H4 (cell line): ENCODE results near the gene NCF2. TPM values are rescaled to one million over a fixed set of nuclear protein-coding genes. Genes with fewer than 3 reads are reported as not detected.

ENCODE experiments used
- DNase-seq: peaks from one replicate; pipeline ENCODE4 v3.0.0-alpha.2; 2015; ENCODE audit warnings: low spot score
- total RNA-seq: library from RNA; depleted of rRNA; stranded (reverse); fragments of >200 nt; shearing (Covaris generic); gene quantifications from 2 replicates; pipeline ENCODE4 v1.2.3, GENCODE V29; 2014

The NCF2 gene
- total RNA-seq, 1 experiment from 2014 or later = 10.2 TPM

DNA sequence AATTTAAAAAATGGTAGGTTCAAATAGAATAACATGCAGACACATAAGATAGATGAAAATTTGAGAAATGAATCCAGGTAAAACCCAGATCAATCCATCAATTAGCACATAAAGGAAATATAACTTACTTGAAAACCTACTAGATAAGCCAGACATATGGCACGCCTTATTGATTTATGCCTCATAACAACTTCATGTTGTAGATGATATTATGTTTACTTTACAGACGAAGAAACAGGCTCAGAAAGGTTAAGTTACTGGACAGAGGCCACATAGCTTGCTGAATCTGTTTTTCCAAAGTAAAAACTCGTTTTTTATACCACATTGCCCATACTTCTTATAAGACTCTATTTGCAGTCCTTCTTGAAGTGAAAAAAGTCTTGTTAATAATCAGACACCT lies 22.1 kb upstream of the NCF2 start:
- no peak for DNase-seq

DNA sequence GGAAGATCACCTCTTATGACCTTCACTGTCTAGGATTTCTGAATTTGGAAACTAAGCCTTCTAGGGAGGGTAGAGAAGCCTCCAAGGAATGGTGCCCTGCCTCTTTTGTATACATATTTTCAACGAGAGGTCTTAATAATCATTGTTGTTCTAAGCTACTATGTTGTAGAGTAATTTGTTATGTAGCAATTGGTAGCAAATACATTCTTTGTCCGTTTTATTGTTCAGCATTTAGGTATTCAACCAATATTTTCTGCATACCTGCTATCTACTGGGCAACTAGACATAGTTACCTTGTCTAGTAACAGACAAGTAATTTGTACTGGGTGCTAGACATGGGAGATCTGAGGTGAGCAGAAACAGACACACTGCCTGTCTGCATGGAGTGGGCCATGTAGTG lies 20.8 kb upstream of the NCF2 start:
- no peak for DNase-seq

DNA sequence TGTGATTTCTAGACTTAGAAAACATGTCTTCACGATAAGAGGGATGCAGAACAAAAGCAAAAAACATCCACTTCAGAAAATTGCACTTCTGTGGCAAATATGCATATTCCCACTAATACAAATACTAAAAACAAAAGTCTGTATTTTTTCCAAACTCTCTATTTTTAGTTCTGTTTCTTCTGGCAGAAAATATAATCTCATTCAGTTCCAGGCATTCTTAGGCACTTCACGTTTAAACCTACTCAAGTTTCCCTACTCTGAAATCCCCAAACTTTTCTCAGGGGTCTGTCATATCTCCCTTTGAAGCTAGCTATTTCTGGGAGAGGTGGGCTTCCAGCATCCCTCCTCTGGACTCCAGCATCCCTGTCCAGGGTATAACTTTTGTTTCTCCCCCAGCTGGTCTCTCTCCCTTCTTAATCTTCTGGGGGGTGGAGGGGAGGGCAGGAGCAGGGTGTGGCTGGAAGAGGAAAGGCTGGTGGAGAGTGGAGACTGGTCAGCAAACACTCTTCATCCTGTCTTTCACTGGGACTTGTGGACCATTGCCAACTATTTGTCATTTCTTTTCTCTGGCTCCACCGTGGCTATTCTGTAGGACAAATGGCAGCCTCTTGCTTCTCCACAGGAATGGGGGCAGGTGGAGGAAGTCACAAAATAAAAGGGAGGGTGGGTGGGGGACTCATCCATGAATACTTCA lies 19.6 kb upstream of the NCF2 start:
- DNase-seq = no peak

DNA sequence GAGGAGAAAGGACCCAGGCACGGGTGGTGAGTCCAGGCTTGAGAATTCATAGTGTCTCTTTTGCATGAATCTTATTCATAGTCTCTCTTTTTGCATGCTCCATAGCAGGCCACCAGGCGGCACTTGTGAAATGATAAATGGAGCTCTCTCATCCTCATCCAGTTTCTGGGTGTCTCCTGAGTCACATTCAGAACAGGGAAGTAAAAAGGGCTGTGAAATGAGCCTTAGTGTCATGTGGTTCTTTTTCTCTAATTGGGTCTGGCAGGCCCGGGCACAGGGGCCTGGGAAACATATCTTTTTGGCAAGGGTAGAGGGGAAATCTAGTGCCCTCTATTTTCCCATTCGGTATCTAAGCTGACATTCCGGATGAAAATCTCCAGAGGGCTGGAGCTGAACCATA lies 19.1 kb upstream of the NCF2 start:
- DNase-seq = no peak

DNA sequence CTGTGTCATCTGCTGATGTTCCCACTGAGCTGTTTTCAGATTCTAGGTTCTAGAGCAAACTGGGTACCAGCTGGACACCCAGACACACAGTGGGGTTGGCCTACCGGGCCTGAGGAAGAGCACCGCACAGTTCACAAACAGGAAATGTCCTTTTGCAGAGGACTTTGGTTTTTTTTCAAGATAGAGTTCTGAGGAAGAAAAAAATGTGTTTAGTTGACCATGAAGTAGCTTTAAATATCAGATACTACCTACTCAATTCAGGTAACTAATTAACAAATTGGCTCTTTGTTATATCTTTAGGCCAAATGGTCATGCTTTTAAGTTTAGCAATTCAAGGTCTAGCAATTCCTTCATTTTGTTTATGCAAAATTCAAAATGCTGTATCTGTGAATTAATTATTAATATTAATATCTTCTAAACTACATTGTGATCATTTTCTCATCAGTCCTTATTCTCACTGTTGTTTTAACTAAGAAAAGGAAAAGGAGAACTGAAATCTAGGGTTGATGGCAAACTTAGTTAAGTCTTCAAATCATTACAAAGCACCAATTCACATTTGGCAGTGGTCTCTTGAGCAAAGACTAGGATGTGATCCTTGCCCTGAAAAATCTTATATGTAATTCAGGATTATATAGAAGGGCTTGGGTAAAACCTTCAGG lies 17.2 kb upstream of the NCF2 start:
- no peak for DNase-seq

DNA sequence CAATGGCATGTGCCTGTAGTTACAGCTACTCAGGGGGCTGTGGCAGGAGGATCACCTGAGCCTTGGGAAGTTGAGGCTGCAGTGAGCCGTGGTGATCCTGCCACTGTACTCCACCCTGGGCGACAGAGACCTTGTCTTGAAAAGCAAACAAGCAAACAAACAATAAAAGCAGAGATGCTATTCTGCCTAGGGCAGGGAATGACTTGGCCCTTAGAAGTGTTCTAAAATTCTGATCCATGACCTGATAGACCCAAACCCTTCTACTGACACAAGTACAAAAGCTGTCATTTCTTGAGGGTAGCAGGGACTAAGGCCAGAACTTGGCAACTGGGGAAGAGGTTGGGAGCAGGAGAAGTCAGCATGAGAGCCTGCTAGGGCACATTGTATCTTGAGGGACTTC lies 15.6 kb upstream of the NCF2 start:
- DNase-seq = no peak

DNA sequence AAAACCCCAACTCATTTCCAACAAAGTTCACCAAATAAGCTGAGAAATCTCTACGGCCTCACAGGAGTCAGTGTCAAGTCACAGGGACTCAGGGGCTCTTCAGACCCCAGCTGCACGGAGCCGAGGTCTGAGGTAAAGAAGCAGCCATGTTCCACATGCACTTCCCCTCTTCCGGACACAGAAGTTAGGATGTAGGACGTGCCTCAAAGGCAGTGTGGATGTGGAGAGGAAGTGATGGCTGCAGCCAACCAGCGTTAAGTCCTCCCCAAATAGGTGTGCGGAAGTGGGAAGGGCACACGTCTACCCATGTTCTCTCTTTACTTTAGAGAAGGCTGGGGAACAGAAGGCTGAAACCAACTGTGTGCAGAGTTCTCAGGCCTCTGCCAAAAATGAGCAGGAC lies 14.6 kb upstream of the NCF2 start:
- DNase-seq = no peak

DNA sequence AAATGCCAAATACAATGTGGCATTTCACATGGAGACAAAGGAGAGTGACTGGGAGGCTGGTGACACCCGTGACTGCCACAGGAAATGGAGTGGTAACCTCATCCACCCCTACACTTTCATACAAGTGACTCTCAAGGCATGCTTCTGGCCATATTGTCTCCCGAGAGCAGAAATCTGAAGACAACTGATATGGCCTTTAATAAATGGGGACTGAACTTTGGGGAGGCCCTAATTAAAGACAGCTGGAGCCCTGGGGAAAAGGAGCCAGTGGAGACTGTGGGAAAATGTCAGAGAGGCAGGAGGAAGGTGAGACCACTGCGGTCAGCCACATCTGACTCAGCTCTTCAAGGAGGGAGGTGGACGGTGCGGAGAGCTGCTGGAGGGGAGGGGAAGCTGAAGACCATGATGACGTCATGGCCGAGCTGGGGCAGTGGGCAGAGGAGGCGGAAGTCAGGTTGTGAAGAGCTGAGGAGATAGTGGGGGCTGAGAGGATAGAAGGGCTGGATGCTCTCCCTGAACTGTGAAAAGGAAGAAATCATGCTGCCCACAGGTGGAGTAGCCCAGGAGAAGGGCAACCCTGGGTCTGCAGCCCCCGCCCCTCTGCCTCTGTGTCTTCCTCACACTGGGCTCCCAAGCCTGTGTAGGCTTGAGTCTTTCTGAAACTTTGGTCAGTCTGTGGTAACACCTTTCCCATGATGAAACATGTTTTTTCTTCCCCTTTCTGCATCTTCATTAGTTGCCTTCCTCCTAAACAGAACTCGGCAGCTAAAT lies 14.0 kb upstream of the NCF2 start:
- DNase-seq = peak; percentile 92

DNA sequence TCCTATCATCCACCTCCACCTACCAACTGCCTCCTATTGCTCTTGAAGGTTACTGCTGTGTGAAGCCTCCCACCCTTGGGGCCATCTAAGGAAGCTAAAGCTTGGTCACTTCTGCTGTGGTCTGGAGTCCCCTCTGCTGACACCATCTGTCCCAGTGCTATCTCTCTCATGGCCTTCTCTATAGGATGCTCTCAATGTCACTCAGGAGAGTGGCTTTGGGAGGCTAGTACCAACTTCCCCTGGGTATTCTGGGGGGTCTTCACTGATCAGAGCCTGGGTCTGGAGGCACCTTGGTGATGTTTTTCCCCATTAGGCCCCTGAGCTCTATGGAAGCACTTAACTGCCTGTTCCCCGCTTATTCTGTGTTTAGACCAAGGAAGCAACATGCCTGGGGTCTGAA lies 12.3 kb upstream of the NCF2 start:
- no peak for DNase-seq

DNA sequence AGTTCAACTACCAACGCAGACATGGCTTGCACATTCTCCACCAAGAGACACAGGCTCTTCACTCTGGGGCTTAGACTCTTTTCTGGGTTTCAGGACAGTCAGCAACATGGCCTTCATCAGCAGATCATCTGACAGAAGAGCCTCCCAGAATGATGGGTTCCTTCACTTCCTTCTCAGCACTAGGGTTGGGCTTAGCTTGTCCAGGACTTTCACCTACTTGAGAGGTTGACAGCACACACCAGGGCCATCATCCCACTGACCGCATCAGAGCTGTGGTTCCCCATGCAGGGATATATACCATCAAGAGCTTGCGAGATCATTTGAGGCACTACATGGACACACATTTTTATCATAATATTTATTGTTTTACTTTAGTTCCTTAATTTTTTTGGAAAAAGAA lies 10.4 kb upstream of the NCF2 start:
- no peak for DNase-seq

DNA sequence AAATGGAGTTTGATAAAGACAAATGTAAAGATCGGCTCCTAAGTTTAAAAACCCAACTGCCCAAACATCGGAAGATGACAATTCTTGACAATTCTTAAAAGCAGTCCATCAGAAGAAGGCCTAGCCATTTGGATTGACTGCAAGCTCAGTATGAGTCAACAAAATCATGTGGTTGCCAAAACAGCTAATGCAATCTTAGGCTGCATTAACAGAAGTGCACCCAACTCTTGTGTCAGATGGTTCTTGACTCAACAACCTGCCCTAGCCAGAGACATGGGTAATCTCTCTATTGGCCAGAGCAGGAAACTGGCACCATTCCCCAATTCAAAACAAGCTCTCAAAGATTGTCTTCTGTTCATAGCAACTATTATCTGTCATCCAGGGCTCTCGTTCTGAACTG lies 9.9 kb upstream of the NCF2 start:
- DNase-seq = peak; percentile 31

DNA sequence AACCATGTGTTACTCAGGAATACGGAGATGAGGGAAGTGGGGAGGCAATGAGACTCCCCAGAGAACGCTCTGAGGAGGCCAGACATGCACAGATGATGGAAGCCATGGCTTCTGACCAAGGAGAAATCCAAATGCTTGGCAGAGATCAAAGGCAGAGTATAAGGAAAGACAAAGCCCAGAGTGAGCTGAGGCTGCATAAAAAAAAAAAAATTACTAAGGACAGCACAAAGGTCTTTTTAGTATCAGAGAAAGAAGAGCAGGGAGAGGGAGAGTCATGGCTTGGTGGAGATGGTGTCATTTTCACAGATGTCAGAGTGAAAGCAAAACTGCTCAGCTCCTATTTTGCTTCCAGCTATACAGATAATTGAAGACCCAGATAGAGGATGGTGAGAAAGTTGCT lies 8.1 kb upstream of the NCF2 start:
- DNase-seq = no peak

DNA sequence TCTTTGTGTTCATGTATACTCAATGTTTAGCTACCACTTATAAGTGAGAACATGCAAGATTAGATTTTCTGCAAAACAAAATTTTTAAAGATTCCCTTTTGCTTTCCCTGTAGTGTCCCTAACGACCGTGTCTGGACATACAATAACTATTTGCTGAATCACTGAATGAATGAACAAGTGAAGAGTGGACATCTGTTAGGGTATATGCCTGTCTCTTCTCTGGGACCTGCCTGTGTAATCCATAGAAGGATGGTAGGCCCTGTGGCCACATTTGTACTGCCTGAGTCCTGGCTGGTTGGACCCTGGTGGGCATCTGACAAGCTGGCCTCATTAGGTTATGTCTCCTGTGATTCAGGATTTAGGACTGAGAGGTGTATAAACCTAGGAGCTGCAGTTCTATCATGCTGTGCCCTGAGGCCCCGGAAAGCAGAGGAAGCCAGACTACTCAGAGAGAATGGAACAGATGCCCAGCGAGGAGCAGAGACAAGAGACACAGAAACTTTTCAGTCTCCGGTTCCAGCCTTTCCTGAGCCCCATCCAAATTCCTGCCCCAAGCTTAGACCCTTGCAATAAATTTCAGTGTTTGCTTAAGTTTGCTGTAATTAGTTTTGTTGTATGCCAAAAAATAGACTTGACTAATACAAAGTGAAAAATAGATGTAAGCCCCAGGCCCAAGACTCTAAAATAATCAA lies 7.5 kb upstream of the NCF2 start:
- DNase-seq = no peak

DNA sequence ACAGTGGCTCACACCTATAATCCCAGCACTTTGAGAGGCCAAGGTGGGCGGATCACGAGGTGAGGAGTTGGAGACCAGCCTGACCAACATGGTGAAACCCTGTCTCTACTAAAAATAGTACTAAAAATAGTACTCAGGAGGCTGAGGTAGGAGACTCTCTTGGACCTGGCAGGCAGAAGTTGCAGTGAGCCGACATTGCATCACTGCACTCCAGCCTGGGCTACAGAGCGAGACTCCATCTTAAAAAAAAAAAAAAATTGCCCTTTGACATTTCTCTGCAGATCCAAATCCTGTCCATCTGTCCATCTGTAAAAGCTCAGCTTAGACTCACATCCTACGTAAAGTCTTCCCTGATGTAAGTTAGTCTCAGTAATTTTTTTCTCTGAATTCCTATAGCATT lies 6.2 kb upstream of the NCF2 start:
- no peak for DNase-seq

DNA sequence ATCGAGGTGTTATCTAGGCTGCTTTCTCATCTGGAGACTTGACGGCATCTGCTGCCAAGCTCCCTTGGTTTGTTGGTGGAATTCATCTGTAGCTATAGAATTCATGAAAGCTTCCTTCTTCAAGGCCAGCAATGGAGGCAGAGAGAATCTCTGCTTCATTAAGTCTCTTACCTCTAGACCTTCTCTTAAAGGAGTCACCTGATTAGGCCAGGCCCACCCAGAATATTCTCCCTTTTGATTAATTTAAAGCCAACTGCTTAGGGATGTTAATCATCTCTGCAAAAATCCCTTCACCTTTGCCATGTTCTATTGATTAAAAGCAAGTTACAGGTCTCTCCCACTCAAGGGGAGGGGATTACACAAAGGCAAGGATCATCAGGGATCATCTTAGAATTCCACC lies 5.3 kb upstream of the NCF2 start:
- DNase-seq = no peak

DNA sequence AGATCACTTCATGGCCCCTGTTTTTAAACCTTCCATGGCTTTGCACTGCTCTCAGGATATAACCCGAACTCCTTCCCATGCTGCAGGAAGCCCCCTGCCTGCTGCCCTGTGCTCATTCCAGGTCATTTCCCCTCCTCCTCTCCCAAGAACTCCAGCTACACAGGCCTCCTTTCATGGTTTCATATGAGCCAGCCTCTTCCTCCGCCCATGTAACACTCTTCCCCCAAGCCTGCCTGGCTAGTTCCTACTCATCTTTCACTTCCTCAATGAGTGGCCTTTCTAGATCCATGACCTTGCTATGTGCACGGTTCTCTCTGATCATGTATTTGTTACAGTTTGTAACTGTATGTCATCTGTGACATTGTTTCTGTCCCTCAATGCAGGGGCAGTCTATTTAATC lies 3.1 kb upstream of the NCF2 start:
- DNase-seq = no peak

DNA sequence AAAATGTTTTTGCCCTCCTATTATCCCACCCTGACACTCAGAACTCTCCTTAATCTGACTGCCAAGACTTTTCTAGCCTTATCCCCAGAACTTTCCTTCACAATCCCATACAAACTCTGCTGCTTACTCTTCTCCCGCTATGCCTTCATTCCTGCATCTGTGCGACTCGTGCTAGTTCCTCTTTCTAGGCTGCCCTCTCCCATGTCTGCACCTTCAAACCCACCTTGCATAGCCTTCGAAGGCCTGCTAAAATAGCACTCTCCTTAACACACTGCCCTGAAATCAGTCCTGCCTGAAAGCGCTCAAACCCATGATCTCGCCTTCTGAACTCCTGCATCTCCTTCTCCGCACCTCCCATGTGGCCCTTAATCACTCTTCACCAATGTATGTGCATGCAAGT lies 2.5 kb upstream of the NCF2 start:
- DNase-seq = no peak

DNA sequence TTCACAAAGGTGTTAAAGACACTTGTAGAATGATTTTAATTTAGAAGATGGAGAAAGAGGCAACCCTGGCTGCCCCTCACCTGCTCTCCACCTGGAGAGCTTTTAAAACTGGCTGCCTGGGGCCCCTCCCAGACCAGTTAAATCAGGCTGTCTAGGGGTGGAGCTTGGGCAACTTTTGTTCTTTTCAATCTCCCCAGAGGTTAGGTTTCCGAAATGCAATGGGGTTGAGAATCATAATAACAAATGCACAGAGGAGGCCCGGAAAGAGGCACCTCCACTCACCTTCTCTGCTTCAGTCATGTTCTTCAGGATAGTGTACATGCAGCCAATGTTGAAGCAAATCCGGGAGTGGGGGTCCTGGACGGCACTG lies 400 bp downstream of the NCF2 start:
- DNase-seq = no peak

DNA sequence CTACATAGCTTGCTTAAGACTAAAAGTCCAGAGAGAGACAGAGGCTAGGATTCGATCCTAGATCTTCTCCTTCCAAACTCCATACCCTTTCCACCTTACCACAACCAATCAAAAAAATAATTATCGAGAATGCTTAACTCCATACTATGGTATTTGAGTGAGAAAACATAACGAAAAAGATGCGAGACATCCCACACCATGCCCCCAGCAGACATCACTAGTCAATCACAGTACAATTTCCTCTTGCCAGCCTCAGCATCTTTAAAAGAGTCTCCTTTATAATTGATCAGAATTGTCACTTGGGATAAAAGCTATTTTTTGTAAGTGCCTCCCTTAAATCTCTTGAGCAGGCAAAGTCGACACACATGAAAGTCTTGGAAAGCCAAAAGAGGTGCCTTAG lies 875 bp downstream of the NCF2 start:
- DNase-seq = no peak

DNA sequence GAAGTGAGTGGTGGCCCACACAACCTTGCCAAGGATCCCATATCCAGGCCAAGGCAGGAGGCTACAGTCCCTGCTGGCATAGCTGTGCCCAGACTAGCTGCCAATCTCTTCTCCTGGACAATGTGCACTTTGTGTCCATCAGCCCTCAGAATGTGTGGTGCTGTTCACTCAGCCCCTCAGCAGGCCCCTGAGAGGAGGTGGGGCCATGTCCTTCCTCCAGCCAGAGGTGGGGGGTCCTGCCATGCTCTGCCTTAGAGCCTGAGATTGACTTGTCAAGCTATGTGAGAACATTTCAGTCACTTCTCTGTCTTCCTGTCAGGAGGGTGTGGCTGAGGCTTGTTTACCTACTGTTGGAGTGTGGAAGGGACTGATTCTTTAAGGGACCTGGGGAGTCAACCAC lies 1.4 kb downstream of the NCF2 start:
- no peak for DNase-seq

DNA sequence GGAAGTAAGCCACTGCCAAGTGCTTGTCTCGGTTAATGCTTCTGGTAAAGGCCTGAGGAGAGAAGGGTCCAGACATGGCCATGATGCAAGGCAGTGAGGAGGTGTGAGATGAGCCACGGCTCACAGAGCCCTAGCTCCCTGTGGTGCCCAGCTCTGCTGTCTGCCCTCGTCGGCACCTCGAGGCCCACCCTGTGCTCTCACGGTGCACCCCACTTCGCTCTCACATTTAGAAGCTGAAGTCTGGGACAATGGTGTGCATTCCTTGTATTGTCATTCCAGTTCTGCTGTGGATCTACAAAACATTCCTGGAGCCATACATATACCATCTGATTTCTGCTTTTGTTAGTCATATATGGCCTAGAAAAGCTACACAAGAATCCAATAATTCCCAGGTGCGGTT lies 3.3 kb downstream of the NCF2 start:
- no peak for DNase-seq

DNA sequence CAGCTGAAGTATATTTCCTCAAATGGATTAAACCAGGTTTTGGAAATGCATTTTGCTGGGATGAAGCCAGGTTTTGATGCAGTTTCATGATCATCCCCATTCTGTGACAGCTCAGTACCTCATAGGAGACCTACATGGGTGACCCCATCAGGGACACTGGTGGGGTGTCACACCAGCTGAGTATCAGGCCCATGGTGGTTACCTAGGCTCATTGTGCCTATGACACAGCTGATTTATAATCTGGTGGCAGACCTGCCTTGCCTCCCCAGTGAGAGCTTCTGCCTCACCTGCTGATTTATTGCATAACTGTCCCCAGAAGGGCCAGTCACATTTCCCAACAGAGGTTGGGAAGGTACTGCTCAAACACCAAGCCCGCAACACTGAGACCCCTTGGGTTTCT lies 3.8 kb downstream of the NCF2 start:
- no peak for DNase-seq

DNA sequence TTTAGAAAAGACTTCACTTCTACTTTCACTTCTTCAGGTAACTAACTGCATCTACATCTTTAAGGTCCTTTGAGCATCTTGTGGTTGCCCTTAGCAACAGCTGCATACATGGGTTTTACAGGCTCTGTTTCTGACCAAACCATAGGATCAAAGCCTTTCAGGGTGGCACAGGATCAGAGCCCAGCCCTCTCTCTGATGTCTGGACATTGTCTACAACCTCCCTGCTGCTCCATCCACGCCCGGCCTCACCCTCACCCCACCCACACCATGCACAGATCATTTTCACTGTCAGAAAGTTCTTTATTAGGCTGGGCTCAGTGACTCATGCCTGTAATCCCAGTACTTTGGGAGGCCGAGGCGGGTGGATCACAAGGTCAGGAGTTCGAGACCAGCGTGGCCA lies 5.2 kb downstream of the NCF2 start:
- DNase-seq = no peak
